H1 (cell line): ENCODE data around the gene CERT1.

Experiments used
- ATF3 ChIP-seq: IDR thresholded peaks from 2 replicates; pipeline ENCODE4 v1.6.1; 2011; ENCODE audit warnings: low read depth, mild to moderate bottlenecking, low read length; ENCODE audit not compliant: insufficient read depth
- CTCF ChIP-seq, 3 experiments: IDR thresholded peaks; 1 replicate in 2 of 3; 2 replicates in 1 of 3; pipeline versions ENCODE4 v1.5.1 to v1.6.1; 2011; ENCODE audit warnings: low read length in 3 of 3, mild to moderate bottlenecking in 3 of 3, inconsistent platforms in 2 of 3, low read depth in 1 of 3, moderate library complexity in 1 of 3; ENCODE audit not compliant: insufficient read depth in 1 of 3; ENCODE audit errors: control extremely low read depth in 1 of 3
- EP300 ChIP-seq, 2 experiments: IDR thresholded peaks; 1 replicate in 1 of 2; 2 replicates in 1 of 2; pipeline ENCODE4 v1.6.1; 2011 to 2012; ENCODE audit warnings: low read depth in 2 of 2, low read length in 2 of 2, mild to moderate bottlenecking in 2 of 2, borderline replicate concordance in 1 of 2, inconsistent platforms in 1 of 2, moderate library complexity in 1 of 2
- GABPA ChIP-seq: IDR thresholded peaks from 2 replicates; pipeline ENCODE4 v1.6.1; 2011; ENCODE audit warnings: mild to moderate bottlenecking, low read length, moderate library complexity, borderline replicate concordance; ENCODE audit not compliant: insufficient read depth
- HDAC6 ChIP-seq: IDR thresholded peaks from one replicate; pipeline ENCODE4 v1.7.1; 2012; ENCODE audit warnings: low read depth, mild to moderate bottlenecking, inconsistent platforms, low read length, moderate library complexity
- POLR2AphosphoS5 ChIP-seq: IDR thresholded peaks from 2 replicates; pipeline ENCODE4 v1.6.1; 2011; ENCODE audit warnings: low read depth, low read length
- POU5F1 ChIP-seq: IDR thresholded peaks from 2 replicates; pipeline ENCODE4 v1.6.1; 2011; ENCODE audit warnings: low read depth, mild to moderate bottlenecking, low read length, moderate library complexity
- TEAD4 ChIP-seq: IDR thresholded peaks from 2 replicates; pipeline ENCODE4 v1.6.1; 2012; ENCODE audit warnings: low read depth, low read length, inconsistent platforms, mixed read lengths

- TF ChIP-seq POU5F1 (no peak), TEAD4 (no peak), POLR2AphosphoS5 (no peak), EP300 (IDR thresholded peaks at IDR 0.05; ENCODE audit: borderline replicate concordance in 1 of 2, low read depth in 2 of 2, low read length in 2 of 2) (no peak), GABPA (no peak), ATF3 (no peak), CTCF (IDR thresholded peaks at IDR 0.05; ENCODE audit: control extremely low read depth in 1 of 3, insufficient read depth in 1 of 3, low read depth in 1 of 3, low read length in 3 of 3) (no peak), HDAC6 (no peak)
These were observed 61.4 kb downstream of the CERT1 start for GRCh38 chr5:75450069-75450468.
